ENCODE data around the gene STRIP2. TPM values are rescaled to one million over a fixed set of nuclear protein-coding genes. Genes with fewer than 3 reads are reported as not detected.

Gene STRIP2
- total and polyA plus RNA-seq, 2 experiments from 2014 or later, result 4.7 to 10.6 TPM

DNA sequence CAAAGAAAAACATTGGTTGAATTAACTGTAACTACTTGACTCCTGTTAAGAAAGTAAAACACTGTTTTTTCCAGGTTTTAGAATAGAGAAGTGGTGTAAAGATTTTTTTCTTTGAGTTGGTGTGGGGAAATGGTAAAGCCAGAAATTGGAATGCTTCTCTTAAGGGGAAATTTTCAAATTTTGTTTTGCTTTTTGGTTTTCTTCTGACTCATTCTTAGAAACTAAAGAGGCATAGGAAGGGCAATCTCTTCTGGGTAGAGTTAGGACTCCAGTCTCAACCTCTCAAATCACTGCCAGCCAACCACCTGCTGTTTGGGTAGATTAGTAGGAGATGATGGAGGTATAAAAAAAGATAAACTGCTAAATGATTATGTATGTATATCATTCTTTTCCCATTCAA, 47.7 kb upstream of the STRIP2 start:
- Mint-ChIP-seq H3K36me3 (ENCODE audit: low read depth) (no peaks in the 10 kb centered on the region), H3K27ac (no peak overlapping the region), H3K9me3 (no peaks in the 10 kb centered on the region), H3K27me3 (ENCODE audit: insufficient read depth, low read depth, poor library complexity) (no peaks in the 10 kb centered on the region), H3K4me1 (peaks cover 39% of the 10 kb centered on the region), H3K4me3 (no peak overlapping the region)
- ATAC-seq (no peak), DNase-seq (ENCODE audit: low spot score) (no peak)
- Histone ChIP-seq H3K4me3 (no peak overlapping the region), H3K27me3 (ENCODE audit: insufficient read depth) (no peaks in the 10 kb centered on the region), H3K4me1 (ENCODE audit: insufficient read depth) (peaks cover 26% of the 10 kb centered on the region), H3K9me2 (ENCODE audit: insufficient read depth) (no peaks in the 10 kb centered on the region), H3K36me3 (ENCODE audit: insufficient read depth) (no peaks in the 10 kb centered on the region), H3K27ac (ENCODE audit: low read depth) (no peak overlapping the region), H3F3A (replicated peaks; ENCODE audit: low read depth) (no peaks in the 10 kb centered on the region), H2AFZ (no peak overlapping the region), H3K79me2 (replicated peaks; ENCODE audit: insufficient read depth) (no peaks in the 10 kb centered on the region), H4K20me1 (replicated peaks; ENCODE audit: insufficient read depth) (peaks cover 3% of the 10 kb centered on the region; the same call in 1 of the 2 replicates), H3K4me2 (no peak overlapping the region)
- TF ChIP-seq EZH2phosphoT487 (IDR thresholded peaks at IDR 0.05; ENCODE audit: unreplicated experiment) (no peak), JUNB (IDR thresholded peaks at IDR 0.05; ENCODE audit: unreplicated experiment) (no peak), EZH2 (IDR thresholded peaks at IDR 0.05; ENCODE audit: low read depth, unreplicated experiment) (no peak), ZNF331 (CRISPR knock-in tag; IDR thresholded peaks at IDR 0.05; ENCODE audit: low read depth) (no peak)
- TF ChIP-seq, protein P1, sequence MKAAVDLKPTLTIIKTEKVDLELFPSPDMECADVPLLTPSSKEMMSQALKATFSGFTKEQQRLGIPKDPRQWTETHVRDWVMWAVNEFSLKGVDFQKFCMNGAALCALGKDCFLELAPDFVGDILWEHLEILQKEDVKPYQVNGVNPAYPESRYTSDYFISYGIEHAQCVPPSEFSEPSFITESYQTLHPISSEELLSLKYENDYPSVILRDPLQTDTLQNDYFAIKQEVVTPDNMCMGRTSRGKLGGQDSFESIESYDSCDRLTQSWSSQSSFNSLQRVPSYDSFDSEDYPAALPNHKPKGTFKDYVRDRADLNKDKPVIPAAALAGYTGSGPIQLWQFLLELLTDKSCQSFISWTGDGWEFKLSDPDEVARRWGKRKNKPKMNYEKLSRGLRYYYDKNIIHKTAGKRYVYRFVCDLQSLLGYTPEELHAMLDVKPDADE (IDR thresholded peaks at IDR 0.05), result no peak
- TF ChIP-seq, protein P2, sequence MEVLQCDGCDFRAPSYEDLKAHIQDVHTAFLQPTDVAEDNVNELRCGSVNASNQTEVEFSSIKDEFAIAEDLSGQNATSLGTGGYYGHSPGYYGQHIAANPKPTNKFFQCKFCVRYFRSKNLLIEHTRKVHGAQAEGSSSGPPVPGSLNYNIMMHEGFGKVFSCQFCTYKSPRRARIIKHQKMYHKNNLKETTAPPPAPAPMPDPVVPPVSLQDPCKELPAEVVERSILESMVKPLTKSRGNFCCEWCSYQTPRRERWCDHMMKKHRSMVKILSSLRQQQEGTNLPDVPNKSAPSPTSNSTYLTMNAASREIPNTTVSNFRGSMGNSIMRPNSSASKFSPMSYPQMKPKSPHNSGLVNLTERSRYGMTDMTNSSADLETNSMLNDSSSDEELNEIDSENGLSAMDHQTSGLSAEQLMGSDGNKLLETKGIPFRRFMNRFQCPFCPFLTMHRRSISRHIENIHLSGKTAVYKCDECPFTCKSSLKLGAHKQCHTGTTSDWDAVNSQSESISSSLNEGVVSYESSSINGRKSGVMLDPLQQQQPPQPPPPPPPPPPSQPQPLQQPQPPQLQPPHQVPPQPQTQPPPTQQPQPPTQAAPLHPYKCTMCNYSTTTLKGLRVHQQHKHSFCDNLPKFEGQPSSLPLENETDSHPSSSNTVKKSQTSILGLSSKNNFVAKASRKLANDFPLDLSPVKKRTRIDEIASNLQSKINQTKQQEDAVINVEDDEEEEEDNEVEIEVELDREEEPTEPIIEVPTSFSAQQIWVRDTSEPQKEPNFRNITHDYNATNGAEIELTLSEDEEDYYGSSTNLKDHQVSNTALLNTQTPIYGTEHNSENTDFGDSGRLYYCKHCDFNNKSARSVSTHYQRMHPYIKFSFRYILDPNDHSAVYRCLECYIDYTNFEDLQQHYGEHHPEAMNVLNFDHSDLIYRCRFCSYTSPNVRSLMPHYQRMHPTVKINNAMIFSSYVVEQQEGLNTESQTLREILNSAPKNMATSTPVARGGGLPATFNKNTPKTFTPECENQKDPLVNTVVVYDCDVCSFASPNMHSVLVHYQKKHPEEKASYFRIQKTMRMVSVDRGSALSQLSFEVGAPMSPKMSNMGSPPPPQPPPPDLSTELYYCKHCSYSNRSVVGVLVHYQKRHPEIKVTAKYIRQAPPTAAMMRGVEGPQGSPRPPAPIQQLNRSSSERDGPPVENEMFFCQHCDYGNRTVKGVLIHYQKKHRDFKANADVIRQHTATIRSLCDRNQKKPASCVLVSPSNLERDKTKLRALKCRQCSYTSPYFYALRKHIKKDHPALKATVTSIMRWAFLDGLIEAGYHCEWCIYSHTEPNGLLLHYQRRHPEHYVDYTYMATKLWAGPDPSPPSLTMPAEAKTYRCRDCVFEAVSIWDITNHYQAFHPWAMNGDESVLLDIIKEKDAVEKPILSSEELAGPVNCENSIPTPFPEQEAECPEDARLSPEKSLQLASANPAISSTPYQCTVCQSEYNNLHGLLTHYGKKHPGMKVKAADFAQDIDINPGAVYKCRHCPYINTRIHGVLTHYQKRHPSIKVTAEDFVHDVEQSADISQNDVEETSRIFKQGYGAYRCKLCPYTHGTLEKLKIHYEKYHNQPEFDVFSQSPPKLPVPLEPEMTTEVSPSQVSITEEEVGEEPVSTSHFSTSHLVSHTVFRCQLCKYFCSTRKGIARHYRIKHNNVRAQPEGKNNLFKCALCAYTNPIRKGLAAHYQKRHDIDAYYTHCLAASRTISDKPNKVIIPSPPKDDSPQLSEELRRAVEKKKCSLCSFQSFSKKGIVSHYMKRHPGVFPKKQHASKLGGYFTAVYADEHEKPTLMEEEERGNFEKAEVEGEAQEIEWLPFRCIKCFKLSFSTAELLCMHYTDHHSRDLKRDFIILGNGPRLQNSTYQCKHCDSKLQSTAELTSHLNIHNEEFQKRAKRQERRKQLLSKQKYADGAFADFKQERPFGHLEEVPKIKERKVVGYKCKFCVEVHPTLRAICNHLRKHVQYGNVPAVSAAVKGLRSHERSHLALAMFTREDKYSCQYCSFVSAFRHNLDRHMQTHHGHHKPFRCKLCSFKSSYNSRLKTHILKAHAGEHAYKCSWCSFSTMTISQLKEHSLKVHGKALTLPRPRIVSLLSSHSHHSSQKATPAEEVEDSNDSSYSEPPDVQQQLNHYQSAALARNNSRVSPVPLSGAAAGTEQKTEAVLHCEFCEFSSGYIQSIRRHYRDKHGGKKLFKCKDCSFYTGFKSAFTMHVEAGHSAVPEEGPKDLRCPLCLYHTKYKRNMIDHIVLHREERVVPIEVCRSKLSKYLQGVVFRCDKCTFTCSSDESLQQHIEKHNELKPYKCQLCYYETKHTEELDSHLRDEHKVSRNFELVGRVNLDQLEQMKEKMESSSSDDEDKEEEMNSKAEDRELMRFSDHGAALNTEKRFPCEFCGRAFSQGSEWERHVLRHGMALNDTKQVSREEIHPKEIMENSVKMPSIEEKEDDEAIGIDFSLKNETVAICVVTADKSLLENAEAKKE (CRISPR knock-in tag; IDR thresholded peaks at IDR 0.05), result no peak
